ENCODE measurements around the gene SMIM38.
"Not testable (repeated sequence)": the region's sequence is repeated elsewhere in the genome, so short reads cannot be mapped to it uniquely, and the experiment has no call there.

SMIM38 gene

GRCh38 chr11:69122630-69123431 lies 32.9 kb upstream of the SMIM38 start:
- DNase-seq: peak; percentile 84

GRCh38 chr11:69123593-69124545 lies 31.9 kb upstream of the SMIM38 start:
- DNase-seq: no peak

- DNase-seq: no peak
These were observed 29.9 kb upstream of the SMIM38 start for GRCh38 chr11:69125861-69126260.

GRCh38 chr11:69126286-69126685 lies 29.4 kb upstream of the SMIM38 start:
- no peak for DNase-seq

GRCh38 chr11:69127081-69127850 lies 28.5 kb upstream of the SMIM38 start:
- no peak for DNase-seq

- no peak for DNase-seq
These were observed 27.9 kb upstream of the SMIM38 start for GRCh38 chr11:69127884-69128283.

GRCh38 chr11:69129053-69129452 lies 26.7 kb upstream of the SMIM38 start:
- DNase-seq: no peak

GRCh38 chr11:69129647-69130046 lies 26.1 kb upstream of the SMIM38 start:
- DNase-seq: no peak

GRCh38 chr11:69130654-69131053 lies 25.1 kb upstream of the SMIM38 start:
- DNase-seq: no peak

- no peak for DNase-seq
These were observed 24.6 kb upstream of the SMIM38 start for GRCh38 chr11:69131121-69131566.

- DNase-seq: no peak
These were observed 24.0 kb upstream of the SMIM38 start for GRCh38 chr11:69131644-69132300.

GRCh38 chr11:69132301-69132670 lies 23.4 kb upstream of the SMIM38 start:
- no peak for DNase-seq

GRCh38 chr11:69133251-69133650 lies 22.5 kb upstream of the SMIM38 start:
- DNase-seq: no peak

- DNase-seq: not testable (repeated sequence)
These were observed 21.6 kb upstream of the SMIM38 start for GRCh38 chr11:69134182-69134581.

- DNase-seq: no peak
These were observed 20.8 kb upstream of the SMIM38 start for GRCh38 chr11:69134957-69135356.

- no peak for DNase-seq
These were observed 20.0 kb upstream of the SMIM38 start for GRCh38 chr11:69135420-69136363.

- no peak for DNase-seq
These were observed 19.3 kb upstream of the SMIM38 start for GRCh38 chr11:69136471-69136870.

- DNase-seq: no peak
These were observed 18.4 kb upstream of the SMIM38 start for GRCh38 chr11:69137151-69137844.

GRCh38 chr11:69138265-69138664 lies 17.5 kb upstream of the SMIM38 start:
- no peak for DNase-seq

- not testable (repeated sequence) for DNase-seq
These were observed 15.6 kb upstream of the SMIM38 start for GRCh38 chr11:69140161-69140560.

GRCh38 chr11:69140635-69141034 lies 15.1 kb upstream of the SMIM38 start:
- no peak for DNase-seq
